DMS114 treated with DMSO at 0.1 percent for 48 hours (cell line): ENCODE data around the gene TXNL4B.

Source experiments
- DNase-seq: peaks from one replicate; lab custom pipeline; 2025; ENCODE audit not compliant: unreplicated experiment; lab: John Stamatoyannopoulos, UW

The TXNL4B gene

DNA sequence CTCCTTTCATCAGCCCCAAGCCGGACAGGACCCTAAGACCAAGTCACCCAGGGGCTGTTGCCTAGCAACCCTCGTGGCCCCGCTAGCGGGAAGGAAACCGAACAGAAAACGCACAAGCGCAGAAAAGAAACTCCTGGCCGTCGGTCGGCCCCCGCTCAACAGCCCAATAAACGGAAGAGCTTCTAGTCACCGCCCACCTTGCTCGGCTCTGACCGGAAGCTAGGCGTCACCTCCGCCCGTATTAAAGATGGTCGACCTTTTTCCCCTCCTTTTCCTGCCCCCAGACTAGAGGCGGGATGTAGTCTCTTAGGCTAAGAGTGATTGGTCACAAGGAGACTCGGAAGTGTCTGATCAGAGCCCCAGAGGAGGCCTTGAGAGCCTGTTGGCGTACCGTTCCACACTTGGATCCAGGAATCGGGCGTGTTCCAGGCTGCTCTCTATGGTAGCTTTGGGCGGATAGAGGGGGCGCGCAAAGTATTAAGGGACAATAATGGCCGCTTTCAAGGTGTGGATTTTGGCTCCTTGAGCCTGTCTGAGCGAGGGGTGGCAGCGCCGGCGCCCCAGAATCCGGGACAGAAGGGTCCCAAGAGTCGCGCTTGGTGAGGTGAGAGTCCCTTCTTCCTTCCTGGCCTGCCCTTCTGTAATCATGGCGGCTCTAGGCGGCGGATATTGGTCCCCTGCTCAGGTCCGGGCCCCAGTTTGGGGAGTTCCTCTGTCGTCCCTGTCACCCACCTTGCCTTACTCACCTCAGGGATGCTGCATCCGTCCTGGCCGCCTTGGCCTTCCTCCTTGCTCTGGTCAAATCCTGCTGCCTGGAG is at the start of gene TXNL4B, which contains the start of gene DHX38:
TSS of gene TXNL4B (minus strand) at position 173 of the 818 bp plus-strand sequence. CDS start 2,871 bp downstream, outside the sequence.
TSS of gene DHX38 (plus strand) at position 400 of the 818 bp plus-strand sequence. CDS start 2,311 bp downstream, outside the sequence.
- DNase-seq: peak; percentile 100

DNA sequence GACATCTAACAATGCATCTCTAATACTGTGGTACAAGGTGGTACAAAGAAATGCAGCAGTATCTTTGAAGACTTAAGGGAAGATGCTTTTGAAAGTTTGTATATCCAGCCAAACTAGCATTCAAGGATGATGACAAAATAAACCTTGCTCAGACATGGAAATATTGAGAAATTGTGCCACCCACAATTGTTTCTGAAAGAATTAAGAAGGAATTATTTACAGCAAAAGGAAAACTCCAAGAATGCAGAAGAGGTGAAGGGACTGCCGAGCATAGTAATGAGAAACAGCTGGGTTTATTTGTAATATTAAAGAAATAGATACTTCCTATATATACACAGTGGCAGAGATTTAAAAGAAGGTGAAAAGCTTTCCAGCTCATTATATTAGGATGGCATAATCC is 49.1 kb upstream of the TXNL4B start:
- DNase-seq: no peak

DNA sequence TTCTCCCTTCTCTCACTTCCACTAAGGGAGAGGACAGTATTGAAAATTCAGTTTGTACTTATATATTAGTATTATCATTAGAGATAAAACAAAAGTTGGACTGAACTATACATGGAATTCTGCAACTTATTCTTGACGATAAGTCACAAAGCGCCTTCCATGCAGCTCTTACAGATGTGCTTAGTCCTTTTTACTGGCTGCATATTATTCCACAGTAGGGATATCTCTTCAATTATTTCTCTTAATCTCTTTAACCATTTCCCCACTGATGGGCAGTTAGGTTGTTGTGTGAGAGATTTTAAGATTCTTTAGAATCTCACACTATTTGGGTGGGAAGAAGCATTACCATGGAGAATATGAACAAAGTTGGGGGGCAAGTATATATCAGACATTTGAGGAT is 46.5 kb upstream of the TXNL4B start:
- DNase-seq: no peak

DNA sequence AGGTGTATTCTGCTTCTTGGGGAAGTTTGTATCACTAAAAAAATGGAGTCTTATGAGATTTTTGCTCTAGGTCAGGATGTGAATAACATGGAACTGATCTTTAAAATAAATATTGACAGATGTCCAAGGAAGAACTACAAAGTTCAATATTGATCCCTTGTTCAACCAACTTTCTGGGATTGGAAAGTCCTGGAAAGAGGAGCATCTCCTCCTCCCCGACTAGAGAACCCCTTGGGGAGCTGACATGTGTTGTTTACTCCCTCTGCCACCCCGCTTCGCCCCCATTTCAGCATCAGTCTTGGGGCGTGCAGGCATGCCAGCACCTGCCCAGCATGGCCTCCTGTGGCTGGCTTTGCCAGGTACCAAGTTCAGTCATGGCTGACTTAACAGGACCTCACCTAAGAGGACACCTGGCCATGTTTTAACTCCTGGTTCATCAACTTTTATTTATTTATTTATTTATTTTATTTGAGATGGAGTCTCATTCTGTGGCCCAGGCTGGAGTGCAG is 44.7 kb upstream of the TXNL4B start:
- DNase-seq: no peak

DNA sequence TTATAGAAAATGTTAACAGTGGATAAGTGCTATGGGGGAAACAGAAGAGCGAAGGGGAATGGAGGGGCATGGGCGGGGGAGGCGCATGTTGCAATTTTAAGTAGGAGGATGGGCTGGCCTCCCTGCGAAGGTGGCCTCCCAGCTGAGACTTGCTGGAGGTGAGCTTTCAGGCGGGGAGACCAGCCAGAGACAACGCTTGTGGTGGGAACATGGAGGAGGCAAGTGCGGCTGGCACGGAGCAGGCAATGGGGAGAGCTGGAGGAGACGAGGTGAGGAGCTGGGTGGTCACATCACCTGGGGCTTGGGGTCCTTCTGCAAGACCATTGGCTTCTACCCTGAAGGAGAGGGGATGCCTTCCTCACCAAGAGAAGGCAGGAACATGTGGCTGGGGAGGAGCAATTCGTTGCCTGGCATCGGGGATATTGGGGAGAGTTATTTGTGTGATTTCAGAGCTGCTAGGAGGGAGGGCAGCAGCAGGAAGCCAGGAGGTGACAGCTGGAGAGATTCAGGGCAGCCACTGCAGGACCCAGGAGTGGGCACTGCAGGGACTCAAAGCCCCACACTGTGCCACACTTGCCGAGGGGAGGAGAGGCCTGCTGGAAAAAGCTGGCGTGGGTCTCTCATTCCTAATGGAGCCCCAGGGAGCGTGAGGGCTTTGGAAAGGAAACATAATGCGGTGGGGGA is 44.1 kb upstream of the TXNL4B start:
- no peak for DNase-seq

DNA sequence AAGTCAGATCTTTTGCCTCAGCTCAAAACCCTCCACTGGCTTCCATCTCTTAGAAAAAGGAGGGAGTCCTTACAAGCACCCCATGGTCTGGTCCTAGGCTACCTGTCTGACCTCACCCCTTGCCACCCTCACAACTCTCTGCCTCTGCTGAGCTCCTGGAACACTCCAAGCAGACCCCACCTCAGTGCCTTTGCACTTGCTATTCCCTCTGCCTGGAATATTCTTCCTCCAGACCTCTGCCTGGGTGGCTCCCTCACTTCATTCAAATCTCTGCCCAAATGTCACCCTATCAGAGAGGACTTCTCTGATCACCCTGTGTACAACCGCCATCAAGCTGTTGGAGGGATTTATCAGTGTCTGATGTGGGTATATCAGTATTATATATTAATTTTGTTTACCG is 41.1 kb upstream of the TXNL4B start:
- no peak for DNase-seq

DNA sequence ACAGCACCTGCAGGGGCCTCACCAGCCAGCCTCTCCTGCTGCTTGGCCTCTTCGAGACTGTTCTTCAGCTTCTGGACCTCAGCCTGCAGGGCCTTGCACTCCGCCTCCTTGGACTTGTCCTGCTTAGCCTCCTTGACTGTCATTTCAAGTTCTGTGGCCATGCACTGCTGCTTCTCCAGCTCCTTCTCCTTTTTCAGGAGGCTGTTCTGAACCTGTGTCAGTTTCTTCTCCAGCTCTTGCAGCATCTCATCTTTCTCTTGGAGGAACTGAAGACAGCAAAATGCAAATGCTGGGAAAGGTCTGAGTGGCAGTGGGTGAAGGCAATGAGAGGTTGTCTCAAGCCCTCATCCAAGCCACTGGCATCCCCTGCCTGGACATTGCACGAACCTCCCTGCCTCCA is 39.3 kb upstream of the TXNL4B start:
- DNase-seq: no peak

DNA sequence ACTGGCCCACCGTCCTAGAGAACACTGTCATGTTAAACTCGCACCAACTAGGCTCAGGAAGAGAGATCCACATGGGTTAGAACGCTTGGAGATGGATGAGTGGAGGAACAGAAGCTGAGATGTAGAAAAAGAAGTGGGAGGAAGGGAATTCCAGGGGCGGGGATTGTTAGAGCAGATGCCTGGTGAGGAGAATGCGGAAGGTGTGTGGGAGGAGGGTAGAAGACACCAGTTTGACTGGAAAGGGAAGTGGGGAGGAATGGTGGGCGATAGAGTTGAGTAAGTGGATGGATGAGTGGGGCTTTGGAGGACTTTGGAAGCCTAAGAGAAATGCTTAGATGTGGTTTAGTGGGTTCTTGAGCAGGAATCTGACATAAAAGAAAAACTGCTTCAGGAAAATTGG is 37.6 kb upstream of the TXNL4B start:
- DNase-seq: no peak

DNA sequence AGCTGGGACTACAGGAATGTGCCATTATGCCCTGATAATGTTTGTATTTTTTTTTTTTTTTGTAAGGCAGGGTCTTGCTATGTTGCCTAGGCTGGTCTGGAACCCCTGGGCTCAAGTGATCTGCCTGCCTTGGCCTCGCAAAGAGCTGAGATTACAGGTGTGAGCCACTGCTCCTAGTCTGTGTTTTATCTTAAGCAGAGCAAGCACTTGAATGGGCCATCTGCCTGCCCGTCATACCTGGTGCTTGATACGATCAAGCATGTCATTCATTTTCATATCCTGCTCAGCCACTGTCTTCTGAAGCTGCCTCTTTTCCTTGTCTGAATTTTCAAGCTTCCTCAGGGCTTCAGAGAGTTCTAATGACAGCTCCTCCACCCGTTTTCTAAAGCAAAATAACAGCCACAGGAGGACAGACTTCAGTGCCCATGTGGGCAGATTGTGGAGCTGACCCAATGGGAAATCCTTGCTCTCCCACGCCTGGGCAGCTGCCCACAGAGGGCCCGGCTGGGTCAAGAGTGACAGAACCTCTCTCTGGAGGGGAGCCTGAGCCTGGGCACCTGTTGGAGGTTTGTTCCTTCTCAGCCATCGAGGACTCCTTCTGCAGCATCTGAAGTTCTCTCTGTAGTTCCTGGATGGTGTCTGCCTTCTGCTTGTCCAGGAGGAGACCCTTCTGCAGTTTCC is 36.7 kb upstream of the TXNL4B start:
- no peak for DNase-seq

DNA sequence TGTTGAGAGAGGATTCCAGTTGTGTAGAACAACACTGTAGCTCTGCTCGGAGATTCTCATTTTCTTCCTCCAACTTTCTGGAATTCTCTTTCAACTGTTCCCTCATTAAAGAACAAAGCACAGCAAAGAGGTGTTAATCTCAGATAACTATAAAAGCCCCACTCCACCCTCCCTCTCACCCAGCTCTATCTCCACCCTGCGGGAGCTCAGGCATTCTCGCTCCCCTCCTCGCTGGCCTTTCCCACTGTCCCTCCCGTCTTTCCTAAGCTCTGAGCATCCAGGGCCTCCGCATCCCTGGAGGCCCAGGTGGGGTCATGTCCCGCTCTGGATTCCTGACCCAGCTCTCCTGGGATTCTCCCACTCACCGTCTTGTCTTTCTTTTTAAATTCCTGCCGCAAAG is 35.3 kb upstream of the TXNL4B start:
- DNase-seq: no peak

DNA sequence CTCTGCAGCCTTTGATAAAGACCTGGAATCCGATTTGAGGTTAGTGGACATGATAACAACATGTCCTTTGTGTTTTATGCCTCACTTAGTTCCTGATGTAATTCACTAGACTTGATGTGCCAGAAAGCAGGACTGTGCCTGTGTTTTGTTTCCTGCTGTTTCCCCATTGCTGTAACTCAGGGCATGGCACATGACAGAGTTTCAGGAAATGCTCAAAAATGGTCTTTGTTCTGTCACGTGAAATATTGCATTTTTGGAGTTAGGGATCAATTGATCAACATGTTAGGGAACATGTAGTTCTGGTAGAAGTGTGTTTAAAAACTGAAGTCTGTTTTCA is 33.0 kb upstream of the TXNL4B start:
- no peak for DNase-seq

DNA sequence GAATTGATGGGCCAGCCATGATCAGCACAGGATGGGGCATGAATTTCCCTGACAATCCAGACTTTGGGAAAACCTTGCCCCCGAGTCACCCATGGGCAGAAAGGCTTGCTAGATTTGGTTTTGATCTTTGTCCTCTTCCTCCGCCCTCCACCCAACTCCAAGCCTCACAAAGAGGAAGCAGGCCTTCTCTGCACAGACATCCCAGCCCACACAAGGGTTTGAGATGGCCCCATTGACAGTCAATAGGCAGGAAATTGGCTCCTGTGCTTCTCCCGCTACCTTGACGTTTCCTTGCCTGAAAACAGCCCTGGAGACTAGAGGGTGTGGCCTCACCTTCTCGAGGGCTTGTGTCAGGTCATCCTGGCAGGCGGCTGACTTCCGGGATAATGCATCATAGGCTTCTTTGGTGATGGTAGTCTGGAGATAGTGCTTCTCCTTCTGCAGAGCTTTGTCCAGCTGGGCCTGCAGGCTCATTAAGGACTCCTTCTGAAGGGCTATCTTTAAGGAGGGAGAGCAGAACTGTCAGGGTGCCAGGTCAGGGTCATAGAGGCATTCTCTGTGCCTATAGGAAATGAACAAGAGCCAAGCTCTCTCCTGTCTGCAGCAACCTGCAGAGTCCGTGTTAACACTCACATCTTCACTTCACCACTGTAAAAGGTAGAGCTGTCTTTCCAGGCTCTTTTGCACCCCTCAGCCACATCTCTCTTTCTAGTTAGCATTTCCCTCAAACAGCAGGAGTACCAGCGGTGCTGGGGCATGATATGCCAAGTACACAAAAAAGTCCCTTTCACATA is 32.4 kb upstream of the TXNL4B start:
- no peak for DNase-seq

DNA sequence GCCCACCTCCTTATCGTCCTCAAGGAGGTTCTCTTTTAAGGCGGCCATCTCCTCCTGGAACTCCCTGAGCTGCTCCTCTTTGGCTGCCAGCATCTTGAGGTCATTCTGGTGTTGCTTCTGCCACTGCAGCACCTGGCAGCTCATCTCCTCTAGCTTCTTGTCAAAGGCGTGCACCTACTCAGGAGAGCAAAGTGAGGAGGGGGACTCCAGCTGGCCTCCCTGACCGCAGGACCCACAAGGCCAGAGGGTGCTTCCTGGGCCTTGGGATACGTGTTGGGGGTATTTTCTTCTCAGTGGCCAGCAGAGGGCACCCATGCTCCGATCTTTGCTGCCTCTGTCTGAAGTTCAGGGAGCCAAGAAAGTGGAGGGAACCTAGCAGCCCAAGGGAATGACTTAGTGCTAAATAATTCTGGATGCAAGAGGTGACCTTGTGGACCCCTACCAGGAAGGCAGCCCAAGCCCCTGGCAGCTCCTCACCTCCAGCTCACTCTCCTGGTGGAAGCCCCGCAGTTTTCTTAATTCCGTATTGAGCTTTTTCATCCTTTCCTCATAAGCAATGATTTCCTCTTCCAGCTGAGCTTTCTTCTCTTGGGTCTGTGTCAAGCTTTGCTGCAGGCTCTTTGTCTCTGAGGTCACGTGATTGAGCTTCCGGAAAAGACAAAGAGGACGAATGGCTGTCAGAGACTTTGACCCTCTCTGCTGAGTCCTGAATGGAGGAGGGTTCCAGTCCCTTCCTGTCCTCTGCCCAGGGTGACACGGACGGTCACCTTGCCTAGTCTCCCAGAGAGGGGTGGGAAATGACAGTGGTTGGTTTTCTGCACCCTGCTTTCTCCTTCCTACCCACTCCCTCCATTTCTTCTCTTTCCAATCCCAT is 31.6 kb upstream of the TXNL4B start:
- DNase-seq: peak; percentile 68

DNA sequence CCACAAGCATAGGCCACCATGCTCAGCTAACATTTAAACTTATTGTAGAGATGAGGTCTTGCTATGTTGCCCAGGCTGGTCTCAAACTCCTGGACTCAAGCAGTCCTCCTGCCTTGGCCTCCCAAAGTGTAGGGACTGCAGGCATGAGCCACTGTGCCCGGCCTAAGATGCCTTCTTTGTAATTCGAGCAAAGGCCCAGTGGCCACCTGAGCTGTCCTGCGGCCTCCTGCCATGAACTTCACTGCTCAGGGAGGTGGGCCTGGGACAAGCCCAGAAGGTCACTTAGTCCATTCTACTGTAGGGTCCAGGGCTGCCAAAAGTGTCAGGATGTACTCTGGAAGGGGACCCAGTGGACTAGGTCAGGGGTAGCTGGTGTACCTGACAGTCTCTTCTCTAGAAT is 30.7 kb upstream of the TXNL4B start:
- DNase-seq: no peak

DNA sequence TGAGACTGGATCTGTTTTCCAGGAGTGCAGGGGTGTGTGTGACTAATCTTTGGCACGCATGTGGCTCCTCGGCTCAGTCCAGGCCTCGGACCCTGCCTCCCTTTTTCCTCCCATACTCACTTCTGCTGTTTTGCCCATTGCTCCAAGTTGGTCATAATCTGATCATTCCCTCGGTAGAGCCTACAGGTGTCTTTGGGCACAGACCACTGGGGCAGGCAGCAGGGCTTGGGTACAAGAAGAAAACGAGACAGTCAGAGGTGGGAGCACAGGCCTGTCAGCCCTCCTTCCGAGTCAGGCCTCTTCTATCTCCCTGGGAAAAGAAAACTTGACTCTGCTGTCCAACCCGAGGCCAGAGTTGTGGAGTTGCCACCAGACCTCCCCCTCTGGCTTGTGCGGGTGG is 30.0 kb upstream of the TXNL4B start:
- no peak for DNase-seq

DNA sequence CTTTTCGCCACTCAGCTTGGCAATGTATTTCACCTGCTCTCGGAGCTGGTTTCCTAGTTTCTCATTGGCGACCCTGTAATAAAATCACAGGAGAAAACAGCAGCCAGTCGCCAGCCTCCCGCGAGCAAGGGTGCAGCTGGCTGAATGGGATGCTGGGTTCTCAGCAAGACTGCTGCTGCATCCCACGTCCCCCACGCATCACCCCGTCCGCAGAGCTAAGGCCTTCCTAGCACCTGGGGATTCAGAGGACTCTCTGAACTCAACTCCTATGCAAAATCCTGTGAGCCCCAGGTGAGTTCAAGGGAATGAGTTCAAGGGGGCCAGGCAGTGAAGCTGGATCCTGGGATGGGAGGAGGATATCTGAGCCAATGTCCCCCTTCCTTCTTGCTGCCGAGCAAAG is 29.5 kb upstream of the TXNL4B start:
- DNase-seq: no peak

DNA sequence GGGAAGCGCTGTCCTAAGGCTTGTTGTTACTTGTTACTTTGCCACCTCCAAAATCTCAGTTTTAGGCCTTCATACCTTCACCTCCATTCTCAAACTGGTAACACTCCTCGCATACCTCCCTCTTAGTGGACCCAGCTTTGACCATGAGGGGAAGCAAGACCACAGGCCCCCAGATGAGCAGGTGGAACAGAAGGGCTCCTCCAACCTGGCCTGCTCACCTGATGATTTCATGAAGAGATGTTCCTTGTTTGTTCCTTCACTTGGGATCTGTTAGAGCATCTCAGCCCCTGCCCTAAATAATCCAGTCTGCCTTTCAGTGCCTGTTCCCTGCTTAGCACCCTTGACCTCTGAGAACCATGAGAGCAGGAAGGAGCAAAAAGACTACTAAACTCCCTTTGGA is 28.9 kb upstream of the TXNL4B start:
- DNase-seq: no peak

DNA sequence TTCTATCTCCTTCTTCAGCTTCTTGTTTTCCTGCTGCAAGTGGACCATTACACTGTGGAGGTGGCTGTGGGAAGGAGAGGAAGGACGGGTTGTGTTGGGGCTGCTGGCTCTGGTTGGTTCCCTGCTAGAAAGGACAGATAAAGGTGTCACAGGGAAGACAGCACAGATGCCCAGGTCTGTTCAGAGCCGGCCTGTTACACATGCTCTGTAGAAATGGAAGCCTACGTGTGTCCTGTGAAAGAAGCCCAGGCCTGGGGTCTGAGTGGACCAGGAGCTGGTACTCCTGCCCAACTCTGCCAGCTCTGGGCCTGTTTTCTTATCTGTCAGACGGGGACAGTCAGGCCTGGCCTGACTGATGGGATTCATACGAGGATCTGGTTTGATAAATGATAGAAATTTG is 26.6 kb upstream of the TXNL4B start:
- no peak for DNase-seq

DNA sequence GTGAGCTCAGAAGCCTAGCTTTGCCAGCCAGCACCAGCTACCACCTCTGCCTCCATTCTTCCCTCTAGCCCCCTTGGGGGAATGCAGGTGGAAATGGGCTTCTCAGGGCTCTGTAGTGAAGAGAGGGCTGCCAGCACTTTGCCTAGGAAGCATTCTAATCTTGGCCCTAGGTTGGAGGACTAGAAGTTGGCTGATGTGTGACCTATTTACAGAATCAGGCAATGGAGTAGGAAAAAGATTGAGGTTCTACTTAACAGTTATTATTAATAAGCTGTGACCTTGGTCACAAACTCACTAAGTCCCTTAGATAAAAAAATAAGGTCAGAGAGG is 20.2 kb upstream of the TXNL4B start:
- DNase-seq: no peak

DNA sequence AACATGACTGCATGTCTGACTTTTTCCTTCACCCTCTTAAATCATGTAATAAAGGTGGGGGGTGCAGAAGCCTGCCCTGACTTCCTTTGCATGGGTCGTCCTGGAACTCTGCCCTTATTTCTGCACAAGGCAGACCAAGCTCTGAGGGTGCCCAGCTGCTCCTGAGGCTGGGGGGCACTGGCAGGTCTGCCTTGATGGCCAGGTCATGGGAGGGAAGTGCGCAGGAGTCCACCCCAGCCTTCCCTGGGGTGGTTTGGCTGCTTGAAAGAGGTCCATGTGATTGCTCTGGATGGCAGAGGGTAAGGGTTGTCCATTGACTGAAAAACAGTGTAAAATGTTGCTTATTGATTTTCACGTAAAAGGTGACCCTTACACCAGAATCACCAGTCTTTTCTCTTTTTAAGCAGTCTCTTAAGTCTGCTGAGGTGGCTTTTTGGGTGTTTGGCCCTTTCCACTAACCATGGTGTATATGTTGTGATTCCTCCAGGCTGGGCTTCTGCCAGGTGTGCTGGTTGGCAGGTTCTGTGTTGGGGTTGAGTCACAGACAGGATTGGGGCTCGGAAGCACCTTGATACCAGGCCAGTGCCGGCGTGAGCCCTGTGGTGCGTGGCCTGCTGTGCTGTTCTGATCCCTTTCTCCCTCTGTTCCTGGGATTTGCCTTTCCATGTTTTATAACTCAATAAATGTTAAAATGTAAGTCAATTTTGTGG is 19.6 kb upstream of the TXNL4B start:
- DNase-seq: no peak
